HG02884 (cell line): ENCODE results near the gene MYD88.
A peak's percentile ranks its signal among the peaks of the same experiment; 100 is the strongest.

Experiments used
- ATAC-seq: cut with Tn5 transposase; IDR thresholded peaks from one replicate; pipeline ENCODE4 v1.9.1; 2021; ENCODE audit warnings: mild to moderate bottlenecking, moderate library complexity; ENCODE audit not compliant: unreplicated experiment

The MYD88 gene

GRCh38 chr3:38163117-38163840 lies 24.8 kb downstream of the MYD88 start:
- ATAC-seq, result no peak

- ATAC-seq, result no peak
Observed at GRCh38 chr3:38163841-38164642, 25.6 kb downstream of the MYD88 start.

- peak; percentile 10 for ATAC-seq
Observed at GRCh38 chr3:38164643-38164951, 26.1 kb downstream of the MYD88 start.

GRCh38 chr3:38164952-38165721 lies 26.7 kb downstream of the MYD88 start, which contains the start of gene OXSR1:
OXSR1 (plus strand) TSS chr3:38165537; CDS start chr3:38165877, 340 bp downstream.
- peak; percentile 88 for ATAC-seq

GRCh38 chr3:38165722-38166387 lies 27.4 kb downstream of the MYD88 start:
- ATAC-seq, result no peak

- ATAC-seq, result no peak
Observed at GRCh38 chr3:38167591-38167990, 29.1 kb downstream of the MYD88 start.

- no peak for ATAC-seq
Observed at GRCh38 chr3:38168151-38169026, 29.9 kb downstream of the MYD88 start.

GRCh38 chr3:38169027-38169317 lies 30.5 kb downstream of the MYD88 start:
- no peak for ATAC-seq

- no peak for ATAC-seq
Observed at GRCh38 chr3:38170722-38171121, 32.3 kb downstream of the MYD88 start.

GRCh38 chr3:38171622-38172021 lies 33.2 kb downstream of the MYD88 start:
- ATAC-seq, result no peak

GRCh38 chr3:38173834-38174418 lies 35.5 kb downstream of the MYD88 start:
- ATAC-seq, result no peak

- no peak for ATAC-seq
Observed at GRCh38 chr3:38177181-38177580, 38.7 kb downstream of the MYD88 start.

GRCh38 chr3:38186781-38187180 lies 48.3 kb downstream of the MYD88 start:
- no peak for ATAC-seq

GRCh38 chr3:38190481-38190881 lies 52.0 kb downstream of the MYD88 start:
- no peak for ATAC-seq
